Lung (tissue), 12 donors: ENCODE data around the gene DYSF. TPM values are rescaled to one million over a fixed set of nuclear protein-coding genes. Genes with fewer than 3 reads are reported as not detected.
A peak's percentile ranks its signal among the peaks of the same experiment; 100 is the strongest.

Source experiments
- ATAC-seq: fragments of 200-7000 bp; cut with Tn5 transposase; one replicate; pipeline ENCODE4 v1.9.1; 2020; ENCODE audit warnings: moderate number of reproducible peaks; ENCODE audit not compliant: insufficient read depth, low FRiP score
- DNase-seq, 3 donors: peaks; one replicate each; pipeline ENCODE4 v3.0.0-alpha.2; 2013 to 2017
- H3K27ac ChIP-seq, 2 donors: one replicate each; pipeline ENCODE4 v1.5.1; 2013; ENCODE audit warnings: mild to moderate bottlenecking in 2 of 2, moderate library complexity in 2 of 2, control low read depth in 1 of 2, inconsistent platforms in 1 of 2, low read depth in 1 of 2, low read length in 1 of 2
- H3K27me3 ChIP-seq, 3 donors: one replicate each; pipeline ENCODE4 v1.5.1; 2013; ENCODE audit warnings: low read length in 2 of 3; ENCODE audit not compliant: control insufficient read depth in 3 of 3, insufficient read depth in 3 of 3
- H3K36me3 ChIP-seq, 4 donors: one replicate each; pipeline ENCODE4 v1.5.1; 2013; ENCODE audit warnings: low read length in 4 of 4, mild to moderate bottlenecking in 1 of 4, moderate library complexity in 1 of 4; ENCODE audit not compliant: control insufficient read depth in 4 of 4, insufficient read depth in 4 of 4
- H3K4me1 ChIP-seq, 5 donors: one replicate each; pipeline ENCODE4 v1.5.1; 2013; ENCODE audit warnings: low read length in 5 of 5, mild to moderate bottlenecking in 2 of 5, moderate library complexity in 1 of 5; ENCODE audit not compliant: control insufficient read depth in 5 of 5, insufficient read depth in 5 of 5
- H3K4me3 ChIP-seq: one replicate; pipeline ENCODE4 v1.5.1; 2013; ENCODE audit warnings: mild to moderate bottlenecking, control low read depth, moderate library complexity
- H3K9ac ChIP-seq, 2 donors: one replicate each; pipeline ENCODE4 v1.5.1; 2013; ENCODE audit warnings: low read length in 2 of 2, control low read depth in 1 of 2; ENCODE audit not compliant: insufficient read depth in 1 of 2
- H3K9me3 ChIP-seq, 4 donors: one replicate each; pipeline ENCODE4 v1.5.1; 2013; ENCODE audit warnings: low read length in 3 of 4, mild to moderate bottlenecking in 1 of 4, moderate library complexity in 1 of 4; ENCODE audit not compliant: control insufficient read depth in 4 of 4, insufficient read depth in 3 of 4
- WGBS, 2 donors: extraction: QIAGEN DNeasy Blood & Tissue Kit; methylation state at CpG; one replicate each; pipeline ENCODE4 v1.1.7; 2013; 5-methylcytosine and 5-hydroxymethylcytosine counted together
- polyA plus RNA-seq, 2 donors: library from polyadenylated mRNA; stranded (reverse); fragments of 200-250 nt; gene quantifications; one replicate each; pipeline ENCODE4 v1.2.1, GENCODE V29; 2013
- total RNA-seq, 2 donors: library from RNA; depleted of rRNA in 1 of 2; stranded (reverse); fragments of >200 nt in 1 of 2; gene quantifications; one replicate each; pipeline ENCODE4 v1.2.1, GENCODE V29; 2014 to 2021
- TF ChIP-seq, protein P1 (sequence below): IDR thresholded peaks from 2 replicates; pipeline ENCODE4 v1.5.1; 2012; ENCODE audit warnings: mild to moderate bottlenecking; ENCODE audit errors: control extremely low read depth, extremely low read depth
- donor health status: control.
- donor health status: control.
- donor health status: Bipolar disorder and iron deficiency.
- donor health status: healthy.
- donor health status: DM: yes; HTN: yes; CAD: no.

DYSF gene
- total and polyA plus RNA-seq, 4 donors: 12.9 to 56.2 (median 40.0) TPM

- H3K4me3 ChIP-seq: no peak overlapping the region
- TF ChIP-seq, protein P1, sequence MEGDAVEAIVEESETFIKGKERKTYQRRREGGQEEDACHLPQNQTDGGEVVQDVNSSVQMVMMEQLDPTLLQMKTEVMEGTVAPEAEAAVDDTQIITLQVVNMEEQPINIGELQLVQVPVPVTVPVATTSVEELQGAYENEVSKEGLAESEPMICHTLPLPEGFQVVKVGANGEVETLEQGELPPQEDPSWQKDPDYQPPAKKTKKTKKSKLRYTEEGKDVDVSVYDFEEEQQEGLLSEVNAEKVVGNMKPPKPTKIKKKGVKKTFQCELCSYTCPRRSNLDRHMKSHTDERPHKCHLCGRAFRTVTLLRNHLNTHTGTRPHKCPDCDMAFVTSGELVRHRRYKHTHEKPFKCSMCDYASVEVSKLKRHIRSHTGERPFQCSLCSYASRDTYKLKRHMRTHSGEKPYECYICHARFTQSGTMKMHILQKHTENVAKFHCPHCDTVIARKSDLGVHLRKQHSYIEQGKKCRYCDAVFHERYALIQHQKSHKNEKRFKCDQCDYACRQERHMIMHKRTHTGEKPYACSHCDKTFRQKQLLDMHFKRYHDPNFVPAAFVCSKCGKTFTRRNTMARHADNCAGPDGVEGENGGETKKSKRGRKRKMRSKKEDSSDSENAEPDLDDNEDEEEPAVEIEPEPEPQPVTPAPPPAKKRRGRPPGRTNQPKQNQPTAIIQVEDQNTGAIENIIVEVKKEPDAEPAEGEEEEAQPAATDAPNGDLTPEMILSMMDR: no peak
- 92 to 95% methylated on average over 11 of the region's 11 CpGs for WGBS, 2 donors
- H3K36me3 ChIP-seq: peaks cover 0 to 6% (median 0%) of the 10 kb centered on the region in 4 donors
- H3K4me1 ChIP-seq: peaks cover 0 to 3% (median 0%) of the 10 kb centered on the region in 5 donors
- H3K9ac ChIP-seq: no peak overlapping the region
- ATAC-seq (no peak), DNase-seq (no peak)
- H3K27ac ChIP-seq: no peak overlapping the region
- H3K27me3 ChIP-seq: no peaks in the 10 kb centered on the region
- H3K9me3 ChIP-seq: no peaks in the 10 kb centered on the region
Observed at GRCh38 chr2:71563872-71564271, 110.5 kb downstream of the DYSF start.

- ATAC-seq: no peak
- no peak for DNase-seq
- 89 to 97% methylated on average over 5 of the region's 5 CpGs for WGBS, 2 donors
Observed at GRCh38 chr2:71564361-71564760, 111.0 kb downstream of the DYSF start.

DNA sequence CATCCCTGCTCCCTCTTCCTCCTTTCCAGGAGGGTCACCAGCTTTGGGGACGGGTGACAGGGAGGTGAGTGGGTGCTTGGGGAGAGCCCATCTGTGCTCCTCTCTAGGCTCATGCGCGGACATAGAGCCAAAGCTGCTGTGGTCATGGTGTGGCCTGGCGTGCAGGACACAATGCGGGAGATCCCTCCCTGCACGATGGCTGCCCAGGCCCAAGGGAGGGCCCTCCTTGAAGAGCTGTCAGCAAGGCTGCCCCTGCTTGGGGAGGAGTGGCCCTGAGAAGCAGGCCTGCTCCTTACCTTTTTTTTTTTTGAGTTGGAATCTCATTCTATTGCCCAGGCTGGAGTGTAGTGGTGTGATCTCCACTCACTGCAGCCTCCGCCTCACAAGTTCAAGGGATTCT is 111.4 kb downstream of the DYSF start:
- no peak overlapping the region for H3K27ac ChIP-seq
- H3K27me3 ChIP-seq: no peaks in the 10 kb centered on the region
- peaks cover 0 to 6% (median 0%) of the 10 kb centered on the region in 4 donors for H3K36me3 ChIP-seq
- no peak overlapping the region for H3K4me3 ChIP-seq
- no peaks in the 10 kb centered on the region for H3K9me3 ChIP-seq
- TF ChIP-seq, protein P1: no peak
- 91 to 92% methylated on average over 7 of the region's 7 CpGs for WGBS, 2 donors
- no peak overlapping the region for H3K9ac ChIP-seq
- no peak for ATAC-seq
- H3K4me1 ChIP-seq: peaks cover 0 to 3% (median 0%) of the 10 kb centered on the region in 5 donors
- DNase-seq: no peak

More at GRCh38 chr2:71564361-71564760, 111.0 kb downstream of the DYSF start:
- Histone ChIP-seq H3K9ac (no peak overlapping the region), H3K27me3 (no peaks in the 10 kb centered on the region), H3K4me3 (no peak overlapping the region), H3K4me1 (peaks cover 0 to 3% (median 0%) of the 10 kb centered on the region in 5 donors), H3K27ac (no peak overlapping the region), H3K9me3 (no peaks in the 10 kb centered on the region), H3K36me3 (peaks cover 0 to 6% (median 0%) of the 10 kb centered on the region in 4 donors)
- TF ChIP-seq, protein P1: no peak

DNA sequence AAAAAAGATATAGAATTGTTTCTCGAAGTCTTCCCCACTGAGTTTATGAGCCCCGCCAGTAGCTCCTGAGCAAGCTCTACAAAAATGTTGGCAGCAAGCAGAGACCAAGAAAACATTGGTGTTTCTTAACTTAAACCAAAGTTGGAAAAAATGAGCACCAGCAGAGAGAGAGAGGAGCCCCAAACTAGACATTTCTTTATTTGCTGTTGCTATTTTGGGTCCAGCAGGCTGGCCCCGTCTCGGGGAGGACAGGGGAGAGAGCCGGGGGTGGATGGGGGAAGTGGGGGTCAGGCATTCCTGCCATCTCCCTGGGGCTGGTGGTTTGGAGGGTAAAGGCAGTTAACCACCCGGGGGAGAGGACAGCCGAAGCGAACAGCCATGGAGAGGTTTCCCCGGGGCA is 113.0 kb downstream of the DYSF start:
- TF ChIP-seq, protein P1: no peak
- WGBS, 2 donors: 79 to 86% methylated on average over 9 of the region's 9 CpGs
- Histone ChIP-seq H3K9me3 (peaks cover 0 to 2% (median 0%) of the 10 kb centered on the region in 4 donors), H3K27ac (no peak overlapping the region), H3K36me3 (peaks cover 0 to 10% (median 0%) of the 10 kb centered on the region in 4 donors), H3K4me3 (no peak overlapping the region), H3K27me3 (no peaks in the 10 kb centered on the region), H3K4me1 (no peaks in the 10 kb centered on the region), H3K9ac (no peak overlapping the region)
- DNase-seq (peak in 1 of 3 donors; percentile 23), ATAC-seq (no peak)
